Neural crest cell (in vitro differentiated cells): ENCODE measurements around the gene GPR149. TPM values are rescaled to one million over a fixed set of nuclear protein-coding genes. Genes with fewer than 3 reads are reported as not detected.
A peak's percentile ranks its signal among the peaks of the same experiment; 100 is the strongest.

ENCODE experiments used
- DNase-seq: peaks from one replicate; pipeline ENCODE4 v3.0.0; 2021; ENCODE audit warnings: low read depth, mixed read lengths, low spot score
- H3K27ac Mint-ChIP-seq: one replicate; pipeline ENCODE4 v1.8.0; 2021; ENCODE audit warnings: mild to moderate bottlenecking, mixed read lengths; ENCODE audit not compliant: unreplicated experiment
- H3K27me3 Mint-ChIP-seq: 2 replicates; pipeline ENCODE4 v1.8.0; 2021; ENCODE audit warnings: low read depth, mild to moderate bottlenecking, mixed read lengths
- H3K36me3 Mint-ChIP-seq: 2 replicates; pipeline ENCODE4 v1.8.0; 2021; ENCODE audit warnings: low read depth, mild to moderate bottlenecking, mixed read lengths
- H3K4me1 Mint-ChIP-seq: 2 replicates; pipeline ENCODE4 v1.8.0; 2021; ENCODE audit warnings: mixed read lengths
- H3K4me3 Mint-ChIP-seq: one replicate; pipeline ENCODE4 v1.8.0; 2021; ENCODE audit warnings: mild to moderate bottlenecking, mixed read lengths
- H3K9me3 Mint-ChIP-seq: 2 replicates; pipeline ENCODE4 v1.8.0; 2021; ENCODE audit warnings: mixed read lengths
- CTCF ChIP-seq: fragments of 200-600 bp; sonication (generic); conservative IDR thresholded peaks from 2 replicates; pipeline ENCODE4 v1.5.0; 2021; ENCODE audit warnings: antibody characterized with exemption, mild to moderate bottlenecking
- total RNA-seq: library from RNA; stranded (reverse); gene quantifications from 2 replicates; pipeline ENCODE4 v1.2.1, GENCODE V29; 2021

Gene GPR149
- total RNA-seq, 1 donor from 2014 or later: not detected

DNA sequence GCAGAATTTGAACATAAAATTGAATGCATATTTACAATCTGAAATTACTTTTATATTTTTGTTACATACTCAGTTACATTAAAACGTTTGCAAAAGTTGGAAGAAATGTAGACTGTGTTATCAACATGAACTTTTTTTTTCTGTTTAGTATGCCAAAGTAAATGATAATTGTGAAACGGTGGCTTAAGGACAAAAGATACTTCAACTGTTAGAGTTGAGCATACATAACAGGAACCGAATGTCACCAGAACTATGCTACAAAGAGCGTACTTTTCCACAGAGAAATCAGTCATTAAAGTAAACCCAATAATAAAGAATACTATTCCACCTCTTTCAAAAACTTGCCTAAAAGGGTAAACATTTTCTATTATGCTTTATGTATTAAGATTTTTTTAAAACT lies 91.4 kb downstream of the GPR149 start:
- Mint-ChIP-seq H3K4me3 (no peak overlapping the region), H3K27ac (no peak overlapping the region), H3K4me1 (no peaks in the 10 kb centered on the region), H3K9me3 (no peaks in the 10 kb centered on the region), H3K27me3 (peaks cover 8% of the 10 kb centered on the region), H3K36me3 (no peaks in the 10 kb centered on the region)
- no peak for TF ChIP-seq CTCF
- DNase-seq: no peak

DNA sequence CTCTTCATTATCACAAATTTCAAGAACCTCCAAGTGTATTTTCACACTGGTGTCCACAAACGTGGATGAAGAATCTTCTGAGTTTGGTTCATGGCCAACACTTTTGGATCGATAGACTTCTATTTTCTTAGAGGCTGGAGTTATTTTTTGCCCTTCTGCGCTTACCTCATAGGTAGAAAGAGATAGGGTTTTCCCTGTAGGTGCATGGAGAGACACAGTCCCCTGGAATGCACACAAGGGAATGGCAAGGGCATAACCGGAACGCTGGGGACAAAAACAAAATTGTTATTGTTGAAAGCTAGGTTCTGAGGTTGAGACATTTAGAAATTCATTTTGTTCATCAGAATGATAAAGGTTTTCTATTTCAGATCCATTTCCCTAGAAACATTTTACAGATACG lies 92.0 kb downstream of the GPR149 start:
- Mint-ChIP-seq H3K9me3 (no peaks in the 10 kb centered on the region), H3K27me3 (peaks cover 10% of the 10 kb centered on the region), H3K27ac (no peak overlapping the region), H3K4me3 (no peak overlapping the region), H3K36me3 (no peaks in the 10 kb centered on the region), H3K4me1 (no peaks in the 10 kb centered on the region)
- DNase-seq: no peak
- no peak for TF ChIP-seq CTCF

- no peak for DNase-seq
- Mint-ChIP-seq H3K27ac (no peak overlapping the region), H3K4me3 (no peak overlapping the region), H3K36me3 (no peaks in the 10 kb centered on the region), H3K27me3 (peaks cover 8% of the 10 kb centered on the region), H3K9me3 (no peaks in the 10 kb centered on the region), H3K4me1 (no peaks in the 10 kb centered on the region)
- peak; percentile 80 for TF ChIP-seq CTCF
Measured at GRCh38 chr3:154334973-154335420, 95.0 kb downstream of the GPR149 start.

DNA sequence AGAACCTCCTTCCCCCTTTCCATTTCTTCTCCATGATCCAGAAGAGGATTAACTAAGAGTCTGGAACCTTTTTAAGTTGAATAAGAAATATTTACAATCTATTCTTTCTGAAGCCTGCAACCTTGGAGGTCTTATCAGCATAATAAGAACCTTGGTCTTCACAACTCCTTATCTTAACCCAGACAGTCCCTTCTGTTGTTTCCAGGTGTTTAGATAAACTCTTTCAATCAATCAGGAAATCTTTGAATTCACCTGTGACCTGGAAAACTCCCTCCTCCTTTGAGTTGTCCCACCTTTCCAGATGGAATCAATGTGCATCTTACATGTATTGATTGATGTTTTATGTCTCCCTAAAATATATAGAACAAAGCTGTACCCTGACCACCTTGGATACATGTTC lies 102.1 kb downstream of the GPR149 start:
- TF ChIP-seq CTCF: no peak
- Mint-ChIP-seq H3K4me1 (peaks cover 11% of the 10 kb centered on the region), H3K27me3 (no peaks in the 10 kb centered on the region), H3K27ac (no peak overlapping the region), H3K36me3 (no peaks in the 10 kb centered on the region), H3K4me3 (no peak overlapping the region), H3K9me3 (no peaks in the 10 kb centered on the region)
- DNase-seq: no peak

GRCh38 chr3:154324919-154325318 lies 105.1 kb downstream of the GPR149 start:
- peaks cover 2% of the 10 kb centered on the region for H3K36me3 Mint-ChIP-seq
- H3K4me3 Mint-ChIP-seq: peak overlapping the region; percentile 94
- no peaks in the 10 kb centered on the region for H3K9me3 Mint-ChIP-seq
- H3K27me3 Mint-ChIP-seq: no peaks in the 10 kb centered on the region
- H3K27ac Mint-ChIP-seq: no peak overlapping the region
- DNase-seq: no peak
- peaks cover 21% of the 10 kb centered on the region for H3K4me1 Mint-ChIP-seq
- TF ChIP-seq CTCF: no peak
